Epithelial cell of esophagus (primary cell): ENCODE data around the gene PHETA1.
"Not testable (repeated sequence)": the region's sequence is repeated elsewhere in the genome, so short reads cannot be mapped to it uniquely, and the experiment has no call there.

Source experiments
- DNase-seq: peaks from one replicate; pipeline ENCODE4 v3.0.0; 2010; ENCODE audit warnings: low read depth
- H3K4me3 ChIP-seq: 2 replicates; pipeline ENCODE4 v1.5.1; 2011; ENCODE audit warnings: mild to moderate bottlenecking, low read length, control low read depth
- CTCF ChIP-seq: IDR thresholded peaks from 2 replicates; pipeline ENCODE4 v1.5.1; 2011; ENCODE audit warnings: low read depth, mild to moderate bottlenecking, low read length, control low read depth, inconsistent platforms; ENCODE audit not compliant: insufficient read depth; ENCODE audit errors: missing control alignments

Gene PHETA1

GRCh38 chr12:111343181-111343580 is 25.7 kb downstream of the PHETA1 start:
- TF ChIP-seq CTCF, result no peak
- no peak overlapping the region for H3K4me3 ChIP-seq
- DNase-seq, result no peak

GRCh38 chr12:111342376-111342775 is 26.5 kb downstream of the PHETA1 start:
- TF ChIP-seq CTCF, result no peak
- no peak for DNase-seq
- H3K4me3 ChIP-seq, result no peak overlapping the region

DNA sequence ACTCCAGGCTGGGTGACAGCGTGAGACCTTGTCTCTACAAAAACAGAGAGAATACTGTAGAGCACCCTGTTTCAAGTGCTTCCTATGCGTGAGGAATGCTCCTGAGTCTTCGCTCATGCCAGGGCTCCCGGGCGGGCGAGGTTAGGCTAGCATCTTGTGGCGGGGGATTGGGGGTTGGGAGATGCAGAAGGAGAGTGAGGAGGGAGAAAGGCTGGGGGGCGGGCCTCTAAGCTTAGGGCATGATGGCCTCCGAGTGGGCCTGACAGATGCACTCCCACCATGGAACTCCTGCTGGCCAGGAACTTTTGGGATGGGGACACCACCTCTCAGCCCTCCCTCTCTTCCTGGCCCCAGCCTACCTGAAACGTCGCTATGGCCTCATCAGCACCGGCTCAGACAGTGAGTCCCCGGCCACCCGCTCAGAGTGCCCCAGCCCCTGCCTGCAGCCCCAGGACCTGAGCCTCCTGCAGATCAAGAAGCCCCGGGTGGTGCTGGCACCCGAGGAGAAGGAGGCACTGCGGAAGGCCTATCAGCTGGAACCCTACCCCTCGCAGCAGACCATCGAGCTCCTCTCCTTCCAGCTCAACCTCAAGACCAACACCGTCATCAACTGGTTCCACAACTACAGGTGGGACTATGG is 27.3 kb downstream of the PHETA1 start:
- no peak for DNase-seq
- H3K4me3 ChIP-seq, result no peak overlapping the region
- TF ChIP-seq CTCF, result no peak

GRCh38 chr12:111340680-111341079 is 28.2 kb downstream of the PHETA1 start:
- not testable (repeated sequence) for DNase-seq, H3K4me3 ChIP-seq

- DNase-seq, result no peak
- TF ChIP-seq CTCF, result no peak
- no peak overlapping the region for H3K4me3 ChIP-seq
These were observed 28.7 kb downstream of the PHETA1 start for GRCh38 chr12:111340231-111340630.

- no peak for DNase-seq
- TF ChIP-seq CTCF, result no peak
- no peak overlapping the region for H3K4me3 ChIP-seq
These were observed 29.5 kb downstream of the PHETA1 start for GRCh38 chr12:111339321-111339938.

DNA sequence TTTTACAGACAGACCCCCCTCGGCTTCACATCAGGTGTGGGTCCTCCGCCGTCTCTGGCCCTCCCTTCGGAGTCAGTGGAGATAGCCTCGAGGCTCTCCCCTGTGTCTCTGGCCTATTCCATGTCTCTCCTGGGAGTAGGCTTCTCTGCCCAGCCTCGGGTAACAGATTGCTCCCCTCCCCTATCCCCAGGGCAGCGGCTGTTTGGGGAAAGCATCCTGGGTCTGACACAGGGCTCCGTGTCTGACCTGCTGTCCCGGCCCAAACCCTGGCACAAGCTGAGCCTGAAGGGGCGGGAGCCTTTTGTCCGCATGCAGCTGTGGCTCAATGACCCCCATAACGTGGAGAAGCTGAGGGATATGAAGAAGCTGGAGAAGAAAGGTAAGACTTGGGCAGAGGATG is 30.8 kb downstream of the PHETA1 start:
- H3K4me3 ChIP-seq, result no peak overlapping the region
- no peak for TF ChIP-seq CTCF
- no peak for DNase-seq
